ENCODE measurements around the gene ACTR3. TPM values are rescaled to one million over a fixed set of nuclear protein-coding genes. Genes with fewer than 3 reads are reported as not detected.

Gene ACTR3
- total RNA-seq, 1 experiment from 2014 or later, result 180 TPM

DNA sequence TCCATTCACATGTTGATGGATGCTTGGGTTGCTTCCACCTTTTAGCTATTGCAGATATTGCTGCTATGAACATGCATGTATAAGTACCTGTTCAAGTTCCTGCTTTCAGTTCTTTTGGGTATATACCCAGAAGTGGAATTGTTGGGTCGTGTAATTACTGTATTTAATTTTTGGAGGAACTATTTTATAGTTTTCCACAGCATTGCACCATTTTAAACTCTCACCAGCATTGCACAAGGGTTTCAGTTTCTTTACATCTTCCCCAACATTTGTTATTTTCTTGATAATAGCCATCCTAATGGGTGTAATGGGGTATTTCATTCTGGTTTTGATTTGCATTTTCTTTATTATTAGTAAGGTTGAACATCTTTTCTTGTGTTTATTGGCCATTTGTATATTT, 16.0 kb downstream of the ACTR3 start:
- Histone ChIP-seq H3K23me2 (ENCODE audit: insufficient read length, low read depth, low read length, poor library complexity, severe bottlenecking) (no peaks in the 10 kb centered on the region), H2BK15ac (ENCODE audit: low read depth, low read length) (no peak overlapping the region), H3K4me2 (ENCODE audit: insufficient read depth, insufficient read length, low read length) (no peak overlapping the region), H3K27ac (ENCODE audit: insufficient read length, low read depth, low read length) (no peak overlapping the region), H4K8ac (replicated peaks; ENCODE audit: insufficient read length, low read depth, low read length) (no peak overlapping the region), H3K18ac (ENCODE audit: insufficient read length, low read depth, low read length) (no peak overlapping the region), H4K20me1 (ENCODE audit: control insufficient read depth, insufficient read depth, insufficient read length) (no peaks in the 10 kb centered on the region), H3K9me3 (ENCODE audit: control insufficient read depth, low read depth, low read length) (no peaks in the 10 kb centered on the region), H3K23ac (ENCODE audit: insufficient read length, low read depth, low read length) (no peak overlapping the region), H2BK20ac (ENCODE audit: low read depth, low read length, poor library complexity, severe bottlenecking) (no peak overlapping the region), H2BK12ac (ENCODE audit: insufficient read length, low read depth, low read length) (no peak overlapping the region), H4K91ac (ENCODE audit: insufficient read length, low read depth, low read length) (no peak overlapping the region), H3K79me2 (ENCODE audit: insufficient read depth, low read length) (peaks cover 18% of the 10 kb centered on the region; the same call in 1 of the 2 replicates), H2BK120ac (ENCODE audit: low read depth, low read length, poor library complexity, severe bottlenecking) (no peak overlapping the region), H2AFZ (ENCODE audit: low read length) (no peak overlapping the region), H3K79me1 (ENCODE audit: insufficient read depth, low read depth, low read length, poor library complexity, severe bottlenecking) (peaks cover 3% of the 10 kb centered on the region), H4K5ac (ENCODE audit: insufficient read length, low read depth, low read length) (no peak overlapping the region), H3K27me3 (ENCODE audit: insufficient read depth, low read length) (no peaks in the 10 kb centered on the region), H3T11ph (ENCODE audit: low read length) (no peak overlapping the region), H3K9ac (ENCODE audit: extremely low read depth, insufficient read length, low read length) (no peak overlapping the region), H3K14ac (ENCODE audit: insufficient read depth, low read length) (no peak overlapping the region), H3K56ac (ENCODE audit: insufficient read length, low read depth, low read length) (no peak overlapping the region), H2BK5ac (ENCODE audit: insufficient read length, low read length) (no peak overlapping the region), H2AK5ac (ENCODE audit: insufficient read length, low read length) (no peak overlapping the region), H3K4ac (ENCODE audit: low read depth, low read length) (no peak overlapping the region), H3K4me1 (ENCODE audit: insufficient read depth, low read length) (no peaks in the 10 kb centered on the region)
- Mint-ChIP-seq H3K9me3 (peaks cover 0 to 12% of the 10 kb centered on the region in 2 experiments; a peak in 3 of 5 replicates), H3K27me3 (ENCODE audit: low read depth) (no peaks in the 10 kb centered on the region), H3K27ac (no peak overlapping the region), H3K36me3 (ENCODE audit: insufficient read depth in 1 of 3, low read depth in 3 of 3) (peaks cover 12 to 15% (median 14%) of the 10 kb centered on the region in 3 experiments), H3K4me1 (peaks cover 18 to 21% of the 10 kb centered on the region in 2 experiments), H3K4me3 (no peak overlapping the region)
- TF ChIP-seq, protein P1, sequence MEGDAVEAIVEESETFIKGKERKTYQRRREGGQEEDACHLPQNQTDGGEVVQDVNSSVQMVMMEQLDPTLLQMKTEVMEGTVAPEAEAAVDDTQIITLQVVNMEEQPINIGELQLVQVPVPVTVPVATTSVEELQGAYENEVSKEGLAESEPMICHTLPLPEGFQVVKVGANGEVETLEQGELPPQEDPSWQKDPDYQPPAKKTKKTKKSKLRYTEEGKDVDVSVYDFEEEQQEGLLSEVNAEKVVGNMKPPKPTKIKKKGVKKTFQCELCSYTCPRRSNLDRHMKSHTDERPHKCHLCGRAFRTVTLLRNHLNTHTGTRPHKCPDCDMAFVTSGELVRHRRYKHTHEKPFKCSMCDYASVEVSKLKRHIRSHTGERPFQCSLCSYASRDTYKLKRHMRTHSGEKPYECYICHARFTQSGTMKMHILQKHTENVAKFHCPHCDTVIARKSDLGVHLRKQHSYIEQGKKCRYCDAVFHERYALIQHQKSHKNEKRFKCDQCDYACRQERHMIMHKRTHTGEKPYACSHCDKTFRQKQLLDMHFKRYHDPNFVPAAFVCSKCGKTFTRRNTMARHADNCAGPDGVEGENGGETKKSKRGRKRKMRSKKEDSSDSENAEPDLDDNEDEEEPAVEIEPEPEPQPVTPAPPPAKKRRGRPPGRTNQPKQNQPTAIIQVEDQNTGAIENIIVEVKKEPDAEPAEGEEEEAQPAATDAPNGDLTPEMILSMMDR (conservative IDR thresholded peaks at IDR 0.05), result no peak
- DNase-seq, result no peak
- WGBS (ENCODE audit: extremely low coverage, insufficient read length, low lambda C conversion rate), result no CpG with 5 or more reads among the region's 1 CpG
